ENCODE data around the gene EFNA1.
"Not testable (repeated sequence)": the region's sequence is repeated elsewhere in the genome, so short reads cannot be mapped to it uniquely, and the experiment has no call there.

Gene EFNA1

GRCh38 chr1:155093911-155094621, 33.6 kb upstream of the EFNA1 start:
- peak; percentile 76 for DNase-seq

DNA sequence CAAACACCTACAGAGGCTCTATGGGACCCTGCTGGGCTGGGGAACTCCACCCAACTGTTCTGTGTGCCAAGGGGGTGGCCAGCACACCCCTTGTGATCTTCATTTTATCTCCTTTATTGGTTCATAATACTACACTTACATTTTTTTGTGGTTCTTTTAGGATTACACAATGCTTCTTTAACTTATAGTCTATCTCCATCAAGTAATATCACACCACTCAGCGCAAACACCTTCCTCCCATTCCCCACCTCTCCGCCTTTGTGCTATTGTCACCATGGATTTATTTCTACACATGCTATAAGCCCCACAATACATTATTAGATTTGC, 33.1 kb upstream of the EFNA1 start:
- DNase-seq = no peak

GRCh38 chr1:155099331-155099730, 28.3 kb upstream of the EFNA1 start:
- no peak for DNase-seq

DNA sequence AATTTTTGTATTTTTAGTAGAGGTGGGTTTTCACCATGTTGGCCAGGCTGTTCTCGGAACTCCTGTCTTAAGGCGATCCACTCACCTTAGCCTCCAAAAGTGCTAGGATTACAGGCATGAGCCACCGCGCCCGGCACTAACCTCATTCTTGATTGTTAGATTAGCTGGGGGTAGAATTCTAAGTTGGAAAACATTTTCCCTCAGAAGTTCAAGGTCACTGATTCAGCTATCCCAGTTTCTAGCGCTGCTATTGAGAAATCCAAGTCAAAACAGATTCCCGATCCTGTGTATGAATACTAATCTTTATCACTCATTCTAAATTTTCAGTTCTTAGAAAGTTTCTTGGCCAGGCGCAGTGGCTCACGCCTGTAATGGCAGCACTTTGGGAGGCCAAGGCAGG, 24.4 kb upstream of the EFNA1 start:
- no peak for DNase-seq

GRCh38 chr1:155104605-155105534, 22.8 kb upstream of the EFNA1 start:
- DNase-seq = no peak

DNA sequence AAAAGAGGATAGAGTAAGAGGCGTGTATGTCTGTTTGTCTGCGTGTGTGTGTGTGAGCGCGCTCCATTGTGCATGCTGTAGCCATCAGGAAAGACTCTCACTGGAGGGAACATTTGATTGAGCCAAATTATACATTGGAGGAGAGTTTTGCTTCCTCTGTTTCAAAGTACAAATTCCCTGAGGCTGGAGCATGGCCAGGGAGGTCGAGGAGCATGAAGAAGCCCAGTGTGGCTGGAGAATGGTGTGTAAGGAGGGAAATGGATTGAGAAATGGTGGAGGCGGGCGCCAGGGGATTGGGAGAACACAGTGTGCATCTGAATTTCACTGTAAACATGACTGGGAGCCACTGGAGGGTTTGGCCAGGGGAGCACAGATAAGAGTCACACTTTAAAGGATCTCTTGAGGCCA, 22.1 kb upstream of the EFNA1 start:
- no peak for DNase-seq

- no peak for DNase-seq
Observed at GRCh38 chr1:155106862-155107261, 20.8 kb upstream of the EFNA1 start.

GRCh38 chr1:155107309-155108264, 20.1 kb upstream of the EFNA1 start:
- DNase-seq = no peak

DNA sequence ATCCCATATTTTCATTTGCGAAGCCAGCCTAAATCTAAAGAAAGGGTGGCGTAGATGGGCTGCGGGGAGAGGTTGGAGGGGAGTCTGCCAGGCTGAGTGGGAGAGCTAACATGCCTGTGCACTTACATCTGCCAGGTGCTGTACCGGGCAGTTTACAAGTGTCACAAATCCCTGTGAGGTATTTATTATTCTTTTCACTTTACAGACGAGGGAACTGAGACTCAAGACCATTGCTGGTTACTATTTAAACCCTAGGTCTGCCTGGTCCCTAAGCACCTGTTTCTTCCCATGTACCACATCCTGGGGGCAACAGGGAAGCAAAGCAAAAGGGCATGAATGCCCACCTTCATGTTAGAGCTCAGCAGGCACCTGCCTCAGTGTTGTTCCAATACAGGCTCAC, 19.4 kb upstream of the EFNA1 start:
- no peak for DNase-seq

- DNase-seq = no peak
Observed at GRCh38 chr1:155110381-155110780, 17.3 kb upstream of the EFNA1 start.

GRCh38 chr1:155110826-155111225, 16.9 kb upstream of the EFNA1 start:
- DNase-seq = no peak

- no peak for DNase-seq
Observed at GRCh38 chr1:155113450-155113980, 14.2 kb upstream of the EFNA1 start.

DNA sequence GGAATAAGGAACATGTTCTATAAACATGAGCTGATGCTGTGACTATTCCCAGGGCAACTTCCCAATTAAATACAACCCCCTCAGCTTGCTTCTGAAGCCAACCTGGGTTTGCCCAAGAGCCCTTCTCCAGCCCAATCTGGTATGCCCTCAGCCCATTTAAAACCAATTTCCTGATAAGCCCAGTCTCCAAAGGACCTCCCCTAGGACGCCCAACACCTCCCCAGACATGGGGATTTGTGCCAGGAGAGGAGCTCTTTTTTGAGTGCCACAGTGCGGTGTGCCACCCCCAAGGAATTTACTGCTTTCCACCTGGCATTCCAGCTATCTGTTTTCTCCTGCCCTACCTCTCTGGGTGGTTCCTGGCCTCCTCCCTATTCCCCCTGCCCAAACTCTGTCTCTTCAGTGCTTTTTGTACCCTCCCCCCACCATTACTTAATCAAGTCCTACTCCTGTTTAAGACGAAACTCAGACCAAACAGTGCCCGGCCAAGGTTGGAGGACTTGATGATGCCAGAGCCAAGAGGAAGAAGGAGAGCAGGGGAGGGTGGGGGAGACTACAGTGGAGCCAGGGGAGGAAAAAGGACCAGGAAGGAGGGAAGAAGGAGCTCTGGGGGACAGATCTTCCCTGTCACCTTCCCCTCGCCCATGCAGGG, 11.4 kb upstream of the EFNA1 start:
- no peak for DNase-seq

DNA sequence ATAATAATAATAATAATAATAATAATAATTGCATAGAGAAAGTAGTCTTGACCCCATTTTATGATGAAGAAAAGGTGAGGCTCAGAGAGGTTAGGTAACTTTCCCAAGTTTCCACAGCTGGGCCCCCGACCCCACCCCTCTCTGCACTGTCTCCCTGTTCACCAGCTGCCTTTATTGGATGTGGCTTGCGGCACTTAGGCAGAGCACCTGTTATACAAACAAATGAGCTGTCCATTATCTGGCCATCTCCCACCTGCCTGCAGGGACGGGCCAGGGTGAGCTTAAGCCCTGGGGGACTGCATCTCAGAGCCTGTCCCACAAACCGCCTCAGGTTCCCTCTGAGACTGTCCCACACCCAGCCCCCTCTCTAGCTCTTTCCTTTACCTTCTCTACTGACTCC, 10.1 kb upstream of the EFNA1 start:
- DNase-seq = no peak

GRCh38 chr1:155118090-155118489, 9.6 kb upstream of the EFNA1 start:
- not testable (repeated sequence) for DNase-seq

GRCh38 chr1:155120253-155120652, 7.4 kb upstream of the EFNA1 start:
- no peak for DNase-seq

- no peak for DNase-seq
Observed at GRCh38 chr1:155121249-155121648, 6.4 kb upstream of the EFNA1 start.

DNA sequence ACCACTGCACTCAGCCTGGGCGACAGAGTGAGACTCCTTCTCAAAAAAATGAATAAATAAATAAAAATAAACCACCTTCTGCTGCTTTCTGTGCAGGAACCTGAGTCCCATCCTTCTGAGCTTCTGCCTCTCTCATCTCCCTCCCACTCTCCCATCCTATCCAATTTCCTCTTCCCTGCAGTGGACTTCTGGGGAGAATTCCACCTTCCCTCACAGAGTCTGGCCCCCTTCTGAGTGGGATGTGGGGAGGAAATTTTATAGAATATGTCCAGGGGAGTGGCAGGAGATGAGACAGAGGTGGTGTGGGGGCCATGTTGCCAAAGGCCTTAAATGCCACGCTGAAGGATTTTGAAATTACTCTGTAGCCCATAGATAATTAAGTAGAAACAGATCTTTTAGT, 5.4 kb upstream of the EFNA1 start:
- DNase-seq = no peak

DNA sequence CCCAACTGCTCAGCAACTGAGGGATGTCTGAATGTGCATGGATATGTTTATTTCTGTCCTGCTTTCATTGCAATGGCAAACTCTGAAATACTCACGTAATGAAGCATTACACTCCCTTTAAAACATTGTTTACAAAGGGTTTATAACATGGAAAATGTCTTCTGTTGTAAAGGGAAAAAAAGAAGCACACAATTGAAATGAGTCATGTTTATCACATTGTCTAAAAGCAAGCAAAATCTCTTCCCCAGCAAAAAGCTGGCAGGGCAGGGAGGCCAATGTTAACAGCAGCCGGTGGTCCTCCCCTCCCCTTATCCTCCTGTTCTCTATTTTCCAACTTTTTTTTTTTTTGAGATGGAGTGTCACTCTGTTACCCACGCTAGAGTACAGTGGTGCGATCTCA, 3.9 kb upstream of the EFNA1 start:
- DNase-seq = no peak

GRCh38 chr1:155124503-155125463, 2.9 kb upstream of the EFNA1 start:
- no peak for DNase-seq

GRCh38 chr1:155125511-155125945, 2.1 kb upstream of the EFNA1 start:
- DNase-seq = no peak

Data from NCI-H748 treated with DMSO at 0.1 percent for 48 hours (cell line).